Ascending aorta (tissue), 2 donors: ENCODE results near the gene RALGPS1. TPM values are rescaled to one million over a fixed set of nuclear protein-coding genes. Genes with fewer than 3 reads are reported as not detected.
A peak's percentile ranks its signal among the peaks of the same experiment; 100 is the strongest.

ENCODE experiments used
- DNase-seq, 2 donors: peaks; one replicate each; pipeline ENCODE4 v3.0.0-alpha.2; 2019; ENCODE audit warnings: low spot score in 2 of 2
- H3K27ac ChIP-seq, 2 donors: fragments of 200-600 bp; sonication (generic); one replicate each; pipeline ENCODE4 v1.5.1; 2016 to 2017; ENCODE audit warnings: mild to moderate bottlenecking in 1 of 2
- H3K27me3 ChIP-seq: fragments of 200-600 bp; sonication (generic); one replicate; pipeline ENCODE4 v1.5.1; 2017
- H3K36me3 ChIP-seq, 2 donors: fragments of 200-600 bp; sonication (generic); one replicate each; pipeline ENCODE4 v1.5.1; 2016
- H3K4me1 ChIP-seq, 2 donors: fragments of 200-600 bp; sonication (generic); one replicate each; pipeline ENCODE4 v1.5.1; 2016 to 2017; ENCODE audit warnings: mild to moderate bottlenecking in 1 of 2
- H3K4me3 ChIP-seq, 2 donors: fragments of 200-600 bp; sonication (generic); one replicate each; pipeline ENCODE4 v1.5.1; 2016 to 2017; ENCODE audit warnings: mild to moderate bottlenecking in 1 of 2
- H3K9me3 ChIP-seq, 2 donors: fragments of 200-600 bp; sonication (generic); one replicate each; pipeline ENCODE4 v1.5.1; 2016
- intact Hi-C: fragments of 100-400 bp; cut with DNase I; formaldehyde crosslinking; loops from one replicate; pipeline ENCODE4 v1.15.1; 2023
- total RNA-seq: library from RNA; depleted of rRNA; stranded (reverse); fragments of >200 nt; gene quantifications from one replicate; pipeline ENCODE4 v1.1.0, GENCODE V29; 2016
- TF ChIP-seq, protein P1 (sequence below), 3 experiments: fragments of 200-600 bp in 2 of 3; fragments of 450-650 bp in 1 of 3; sonication (generic) in 2 of 3; IDR thresholded peaks; one replicate each; pipeline ENCODE4 v1.5.1; 2016 to 2019; ENCODE audit warnings: antibody characterized with exemption in 3 of 3, mild to moderate bottlenecking in 1 of 3, moderate library complexity in 1 of 3

Gene RALGPS1
- total RNA-seq, 1 donor from 2014 or later = 9.8 TPM

DNA sequence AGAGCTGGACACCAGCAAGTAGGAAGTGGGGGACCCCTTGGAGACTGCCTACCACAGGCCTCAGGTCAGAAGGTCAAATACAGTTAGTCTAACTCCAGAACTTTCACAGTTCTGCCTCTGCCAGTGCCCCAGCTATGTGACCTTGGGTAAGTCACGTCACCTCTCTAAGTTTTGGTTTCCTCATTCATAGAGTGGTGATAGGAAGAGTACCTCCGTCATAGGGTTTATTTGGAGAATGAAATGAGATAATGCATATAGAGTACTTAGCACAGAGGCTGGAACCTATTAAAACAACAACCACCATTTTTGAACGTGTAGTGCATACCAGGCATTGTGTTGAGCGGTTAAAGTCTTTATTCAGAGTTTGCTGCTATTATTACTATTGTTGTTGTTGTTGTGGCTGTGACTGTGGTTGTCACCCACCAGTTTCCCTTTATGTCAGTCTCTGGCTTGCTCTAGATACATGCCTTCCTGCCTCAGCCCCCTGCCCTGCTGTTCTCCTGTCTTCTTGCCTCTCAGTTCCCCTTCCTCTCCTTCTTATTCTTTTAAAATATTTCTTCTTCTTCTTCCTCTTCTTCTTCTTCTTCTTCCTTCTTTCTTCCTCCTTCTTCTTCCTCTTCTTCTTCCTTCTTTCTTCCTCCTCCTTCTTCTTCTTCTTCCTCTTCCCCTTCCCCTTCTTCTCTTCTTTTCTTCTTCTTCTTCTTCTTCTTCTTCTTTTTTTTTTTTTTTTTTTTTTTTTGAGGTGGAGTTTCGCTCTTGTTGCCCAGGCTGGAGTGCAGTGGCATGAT lies 67.8 kb downstream of the RALGPS1 start:
- no peak overlapping the region for H3K4me3 ChIP-seq
- intact Hi-C loops = no loop called here
- no peak for DNase-seq

DNA sequence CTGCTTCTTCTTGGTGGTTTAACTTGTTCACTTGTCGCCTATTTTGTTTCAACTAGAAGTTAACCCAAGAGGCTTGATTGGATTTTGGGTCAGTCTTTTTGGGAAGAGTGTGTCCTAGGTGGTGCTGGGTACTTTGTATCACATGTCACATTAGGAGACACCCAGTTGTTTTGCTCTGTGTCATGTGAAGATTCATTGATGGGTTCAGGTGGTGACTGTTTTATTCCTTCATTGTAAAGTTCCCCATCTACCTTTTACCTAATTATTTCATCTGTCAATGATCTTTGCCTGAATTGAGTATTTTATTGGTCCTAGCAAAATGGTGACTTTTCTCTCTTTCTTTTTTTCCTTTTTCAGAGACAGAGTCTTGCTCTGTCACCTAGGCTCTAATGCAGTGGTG lies 69.2 kb downstream of the RALGPS1 start:
- Histone ChIP-seq H3K4me3 (no peak overlapping the region), H3K9me3 (no peaks in the 10 kb centered on the region), H3K36me3 (no peaks in the 10 kb centered on the region), H3K27me3 (no peaks in the 10 kb centered on the region), H3K4me1 (peaks cover 0 to 2% of the 10 kb centered on the region in 2 donors), H3K27ac (no peak overlapping the region)
- no peak for DNase-seq
- intact Hi-C loops = no loop called here
- TF ChIP-seq, protein P1, sequence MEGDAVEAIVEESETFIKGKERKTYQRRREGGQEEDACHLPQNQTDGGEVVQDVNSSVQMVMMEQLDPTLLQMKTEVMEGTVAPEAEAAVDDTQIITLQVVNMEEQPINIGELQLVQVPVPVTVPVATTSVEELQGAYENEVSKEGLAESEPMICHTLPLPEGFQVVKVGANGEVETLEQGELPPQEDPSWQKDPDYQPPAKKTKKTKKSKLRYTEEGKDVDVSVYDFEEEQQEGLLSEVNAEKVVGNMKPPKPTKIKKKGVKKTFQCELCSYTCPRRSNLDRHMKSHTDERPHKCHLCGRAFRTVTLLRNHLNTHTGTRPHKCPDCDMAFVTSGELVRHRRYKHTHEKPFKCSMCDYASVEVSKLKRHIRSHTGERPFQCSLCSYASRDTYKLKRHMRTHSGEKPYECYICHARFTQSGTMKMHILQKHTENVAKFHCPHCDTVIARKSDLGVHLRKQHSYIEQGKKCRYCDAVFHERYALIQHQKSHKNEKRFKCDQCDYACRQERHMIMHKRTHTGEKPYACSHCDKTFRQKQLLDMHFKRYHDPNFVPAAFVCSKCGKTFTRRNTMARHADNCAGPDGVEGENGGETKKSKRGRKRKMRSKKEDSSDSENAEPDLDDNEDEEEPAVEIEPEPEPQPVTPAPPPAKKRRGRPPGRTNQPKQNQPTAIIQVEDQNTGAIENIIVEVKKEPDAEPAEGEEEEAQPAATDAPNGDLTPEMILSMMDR (IDR thresholded peaks at IDR 0.05) = no peak

More for the DNA sequence above, 67.8 kb downstream of the RALGPS1 start:
- Histone ChIP-seq H3K36me3 (no peaks in the 10 kb centered on the region), H3K9me3 (no peaks in the 10 kb centered on the region), H3K27ac (no peak overlapping the region), H3K27me3 (no peaks in the 10 kb centered on the region), H3K4me1 (peaks cover 0 to 2% of the 10 kb centered on the region in 2 donors)
- TF ChIP-seq, protein P1 (IDR thresholded peaks at IDR 0.05) = no peak

DNA sequence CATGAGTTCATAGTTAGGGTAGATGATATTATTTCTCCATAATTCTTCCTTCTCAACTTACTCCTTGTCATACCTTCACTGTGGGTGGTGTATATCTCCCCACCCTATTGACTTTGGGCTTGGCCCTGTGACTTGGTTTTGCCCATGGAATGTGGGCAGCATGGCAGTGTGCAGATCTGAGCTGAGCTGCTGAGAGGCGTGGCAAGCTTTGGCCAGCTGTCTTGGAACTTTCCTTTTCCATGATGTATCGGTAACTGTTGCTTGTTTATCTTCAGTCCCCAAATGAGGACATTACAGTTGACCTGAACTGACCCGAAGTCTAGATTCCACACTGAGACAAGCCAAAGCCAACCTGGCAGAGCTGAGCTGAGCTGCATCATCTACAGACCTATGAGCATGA lies 70.4 kb downstream of the RALGPS1 start:
- Histone ChIP-seq H3K36me3 (no peaks in the 10 kb centered on the region), H3K4me1 (peaks cover 0 to 2% of the 10 kb centered on the region in 2 donors), H3K27me3 (no peaks in the 10 kb centered on the region), H3K9me3 (no peaks in the 10 kb centered on the region), H3K4me3 (no peak overlapping the region), H3K27ac (no peak overlapping the region)
- DNase-seq = no peak
- TF ChIP-seq, protein P1 (IDR thresholded peaks at IDR 0.05) = no peak
- intact Hi-C loops = no loop called here

DNA sequence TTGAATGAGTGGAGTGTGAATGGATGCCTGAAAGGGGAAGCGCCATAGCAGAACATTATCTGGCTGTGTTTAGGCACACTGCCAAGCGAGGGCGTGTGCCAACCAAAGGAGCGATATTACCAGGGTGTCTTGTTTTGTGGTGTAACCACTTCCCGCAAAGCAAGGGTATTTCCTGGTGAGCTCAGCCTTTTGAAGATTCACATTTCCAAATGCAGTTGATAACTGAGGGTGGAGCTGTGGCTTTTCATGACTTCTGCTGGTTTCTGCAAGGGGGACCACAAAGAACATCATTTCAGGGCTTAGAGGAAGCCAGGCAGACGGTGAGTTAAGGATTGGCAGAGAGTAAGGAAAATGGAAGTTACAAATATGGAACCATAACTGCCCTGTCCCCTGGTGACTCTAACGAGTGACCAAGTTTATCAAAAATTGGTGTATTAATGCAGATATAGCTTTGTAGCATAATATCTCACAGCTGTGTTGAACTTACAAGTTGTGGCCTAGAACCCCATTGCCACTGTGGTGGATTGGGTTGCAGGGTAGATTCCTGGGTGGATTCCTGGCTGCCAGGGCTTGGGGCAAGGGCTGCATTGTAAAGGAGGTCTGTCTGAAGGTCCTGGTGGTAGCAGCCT lies 71.4 kb downstream of the RALGPS1 start:
- intact Hi-C loops = no loop called here
- H3K27me3 ChIP-seq = no peaks in the 10 kb centered on the region
- no peaks in the 10 kb centered on the region for H3K9me3 ChIP-seq
- no peak overlapping the region for H3K27ac ChIP-seq
- no peak overlapping the region for H3K4me3 ChIP-seq
- peaks cover 0 to 2% of the 10 kb centered on the region in 2 donors for H3K4me1 ChIP-seq
- peak; percentile 17 to 77 for DNase-seq
- TF ChIP-seq, protein P1 (IDR thresholded peaks at IDR 0.05) = no peak
- H3K36me3 ChIP-seq = no peaks in the 10 kb centered on the region

DNA sequence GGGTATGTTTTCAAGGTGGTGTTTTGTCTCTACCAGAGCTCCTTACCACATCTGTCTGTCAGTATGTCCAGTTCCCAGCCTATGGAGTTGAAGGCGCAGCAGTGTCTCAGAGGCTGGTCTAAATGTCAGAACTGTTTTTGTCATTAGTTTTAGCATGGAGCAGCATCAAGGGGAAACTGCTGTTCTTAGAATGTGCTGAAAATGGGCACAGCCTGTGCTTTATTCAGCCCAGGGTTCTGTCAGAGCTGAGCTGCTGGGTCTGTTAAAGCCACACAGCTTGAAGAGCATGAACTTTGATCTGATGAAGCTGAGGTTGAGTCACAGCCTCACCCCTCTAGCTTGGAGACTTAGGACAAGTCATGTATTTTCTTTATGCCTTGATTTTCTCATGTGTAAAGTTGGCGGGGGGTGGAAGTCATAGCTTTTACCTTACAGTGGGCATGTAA lies 71.9 kb downstream of the RALGPS1 start:
- intact Hi-C loops = no loop called here
- Histone ChIP-seq H3K4me3 (no peak overlapping the region), H3K27ac (no peak overlapping the region)

More for the DNA sequence above, 71.9 kb downstream of the RALGPS1 start:
- Histone ChIP-seq H3K27me3 (no peaks in the 10 kb centered on the region), H3K4me1 (peaks cover 0 to 2% of the 10 kb centered on the region in 2 donors), H3K9me3 (no peaks in the 10 kb centered on the region), H3K36me3 (no peaks in the 10 kb centered on the region)
- TF ChIP-seq, protein P1 (IDR thresholded peaks at IDR 0.05) = no peak
- no peak for DNase-seq
